ENCODE measurements around the gene SCRT2.

SCRT2 gene

DNA sequence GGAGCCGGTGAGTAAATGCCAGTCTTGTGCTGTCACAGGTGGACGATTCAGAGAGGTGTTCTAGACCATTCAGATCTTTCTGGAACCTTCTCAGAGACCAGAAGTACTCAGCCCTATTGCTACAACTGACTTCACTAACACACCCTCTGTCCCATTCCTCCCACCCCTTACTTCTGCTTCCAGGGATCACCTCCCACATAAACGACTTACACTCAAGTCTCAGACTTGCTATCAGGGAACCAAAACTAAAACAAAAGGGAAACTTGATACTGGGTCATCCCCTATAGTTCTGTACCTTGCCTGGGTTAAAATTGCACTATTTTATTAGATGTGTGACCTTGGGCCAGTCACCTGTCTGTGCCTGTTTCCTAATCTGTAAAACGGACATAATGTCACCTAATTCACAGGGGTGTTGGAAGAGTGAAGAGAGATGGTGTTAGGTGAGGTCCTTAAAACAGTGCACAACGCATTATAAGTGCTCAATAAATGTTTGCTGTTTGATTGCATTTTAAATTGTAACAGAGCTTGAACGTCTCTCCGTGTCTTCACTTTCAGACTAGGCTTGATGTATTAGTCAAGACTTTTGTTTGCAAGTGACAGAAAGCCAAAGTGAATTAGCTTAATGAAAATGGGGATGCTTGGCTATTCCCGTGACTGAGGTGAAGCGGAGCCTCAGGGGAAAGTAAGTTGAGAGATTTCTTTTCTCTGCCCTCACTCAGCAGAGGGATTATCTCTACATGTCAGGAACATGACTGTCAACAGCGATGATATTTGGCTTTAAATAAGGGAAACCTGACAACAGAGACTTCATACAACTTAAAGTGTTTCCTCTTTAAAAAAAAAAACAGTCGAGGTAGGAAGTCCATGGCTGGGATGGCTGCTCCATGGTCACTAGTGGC lies 19.6 kb downstream of the SCRT2 start:
- DNase-seq (ENCODE audit: extremely low read depth, low read depth) = no peak
- TF ChIP-seq, protein P1, sequence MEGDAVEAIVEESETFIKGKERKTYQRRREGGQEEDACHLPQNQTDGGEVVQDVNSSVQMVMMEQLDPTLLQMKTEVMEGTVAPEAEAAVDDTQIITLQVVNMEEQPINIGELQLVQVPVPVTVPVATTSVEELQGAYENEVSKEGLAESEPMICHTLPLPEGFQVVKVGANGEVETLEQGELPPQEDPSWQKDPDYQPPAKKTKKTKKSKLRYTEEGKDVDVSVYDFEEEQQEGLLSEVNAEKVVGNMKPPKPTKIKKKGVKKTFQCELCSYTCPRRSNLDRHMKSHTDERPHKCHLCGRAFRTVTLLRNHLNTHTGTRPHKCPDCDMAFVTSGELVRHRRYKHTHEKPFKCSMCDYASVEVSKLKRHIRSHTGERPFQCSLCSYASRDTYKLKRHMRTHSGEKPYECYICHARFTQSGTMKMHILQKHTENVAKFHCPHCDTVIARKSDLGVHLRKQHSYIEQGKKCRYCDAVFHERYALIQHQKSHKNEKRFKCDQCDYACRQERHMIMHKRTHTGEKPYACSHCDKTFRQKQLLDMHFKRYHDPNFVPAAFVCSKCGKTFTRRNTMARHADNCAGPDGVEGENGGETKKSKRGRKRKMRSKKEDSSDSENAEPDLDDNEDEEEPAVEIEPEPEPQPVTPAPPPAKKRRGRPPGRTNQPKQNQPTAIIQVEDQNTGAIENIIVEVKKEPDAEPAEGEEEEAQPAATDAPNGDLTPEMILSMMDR (IDR thresholded peaks at IDR 0.05; ENCODE audit: low read depth, low read length) = no peak

DNA sequence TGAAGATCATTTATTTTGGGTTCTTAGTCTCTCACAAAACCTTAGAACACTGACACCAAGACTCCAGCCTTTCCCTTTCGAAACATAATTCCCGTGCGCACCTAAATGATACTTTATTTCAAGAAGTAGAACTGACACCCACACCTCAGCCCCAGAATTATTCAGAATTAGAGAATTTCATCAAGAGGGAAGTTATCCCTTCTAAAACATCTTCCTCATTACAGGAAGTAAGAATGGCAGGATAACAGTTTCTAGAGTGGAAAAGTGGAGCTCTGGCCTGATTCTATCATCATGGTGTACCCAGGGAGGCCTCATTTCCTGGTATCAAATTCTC lies 21.2 kb downstream of the SCRT2 start:
- no peak for DNase-seq (ENCODE audit: extremely low read depth, low read depth)
- TF ChIP-seq, protein P1 (IDR thresholded peaks at IDR 0.05; ENCODE audit: low read depth, low read length) = no peak

DNA sequence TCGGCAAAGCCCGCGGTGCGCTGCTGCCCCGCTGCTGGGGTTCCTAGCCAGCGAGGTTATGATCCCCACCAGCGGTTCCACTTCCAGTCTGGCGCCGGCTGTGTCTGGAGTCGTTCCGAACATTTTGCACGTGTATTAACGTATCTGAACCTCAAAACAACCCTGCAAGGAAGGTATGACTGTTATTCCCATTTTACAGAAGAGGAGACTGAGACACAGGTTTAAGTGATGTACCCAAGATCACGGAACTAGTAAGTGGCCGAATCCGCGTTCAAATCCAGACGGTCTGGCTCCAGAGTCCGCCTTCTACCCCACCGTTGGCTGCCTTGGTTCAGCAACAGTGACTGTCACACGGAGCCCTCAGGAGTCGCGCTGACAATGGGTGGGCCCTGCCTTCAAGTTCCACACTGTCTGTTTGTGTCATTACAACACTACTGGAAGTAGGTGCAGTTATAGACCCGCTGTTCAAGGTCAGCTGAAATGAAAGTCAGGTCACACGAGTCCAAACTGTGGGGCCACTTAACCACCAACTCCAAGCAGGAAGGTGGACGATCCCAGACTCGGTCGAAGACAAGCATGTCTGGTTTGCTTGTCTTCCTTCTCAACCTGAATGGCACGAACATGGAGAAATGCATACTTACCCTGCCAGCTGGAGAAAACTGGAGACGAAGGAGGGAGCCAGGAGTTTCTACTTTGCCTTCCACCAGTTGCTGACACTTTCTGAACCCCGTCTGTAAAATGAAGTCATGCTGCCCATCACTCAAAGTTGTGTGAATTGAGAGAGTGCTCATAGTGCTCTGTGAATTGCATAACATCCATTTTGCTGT lies 21.8 kb downstream of the SCRT2 start:
- TF ChIP-seq, protein P1 (IDR thresholded peaks at IDR 0.05; ENCODE audit: low read depth, low read length) = no peak
- DNase-seq (ENCODE audit: extremely low read depth, low read depth) = no peak

DNA sequence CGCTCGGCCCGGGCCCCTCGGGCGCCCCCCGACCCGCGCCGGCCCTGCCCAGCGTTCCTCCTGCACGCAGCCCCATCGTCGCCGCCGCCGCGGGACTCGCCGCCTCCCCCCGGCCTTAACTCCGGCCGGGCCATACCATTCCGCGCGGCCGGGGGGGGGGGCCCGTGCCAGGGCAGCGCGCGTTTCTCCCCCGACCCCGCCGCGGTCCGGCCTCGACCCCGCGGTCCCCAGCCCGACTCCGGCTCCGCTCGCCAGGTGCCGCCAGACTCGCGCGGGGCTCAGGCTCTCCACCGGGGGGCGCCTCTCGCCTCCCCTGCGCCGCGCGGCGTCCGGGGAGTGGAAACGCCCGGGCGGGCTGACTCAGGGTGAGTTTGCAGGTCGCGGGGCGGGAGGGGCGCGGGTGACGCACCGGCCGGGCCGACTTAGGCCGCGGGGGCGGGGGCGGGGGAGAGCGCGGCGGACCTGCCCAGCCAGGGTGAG lies 22.5 kb downstream of the SCRT2 start, which contains the start of gene SRXN1:
Gene SRXN1, minus strand, starts transcription at position 91 of the 480 bp plus-strand sequence. Its CDS starts 15 bp downstream, at position 76.
- DNase-seq (ENCODE audit: extremely low read depth, low read depth) = peak; percentile 86
- TF ChIP-seq, protein P1 (IDR thresholded peaks at IDR 0.05; ENCODE audit: low read depth, low read length) = peak; percentile 29

DNA sequence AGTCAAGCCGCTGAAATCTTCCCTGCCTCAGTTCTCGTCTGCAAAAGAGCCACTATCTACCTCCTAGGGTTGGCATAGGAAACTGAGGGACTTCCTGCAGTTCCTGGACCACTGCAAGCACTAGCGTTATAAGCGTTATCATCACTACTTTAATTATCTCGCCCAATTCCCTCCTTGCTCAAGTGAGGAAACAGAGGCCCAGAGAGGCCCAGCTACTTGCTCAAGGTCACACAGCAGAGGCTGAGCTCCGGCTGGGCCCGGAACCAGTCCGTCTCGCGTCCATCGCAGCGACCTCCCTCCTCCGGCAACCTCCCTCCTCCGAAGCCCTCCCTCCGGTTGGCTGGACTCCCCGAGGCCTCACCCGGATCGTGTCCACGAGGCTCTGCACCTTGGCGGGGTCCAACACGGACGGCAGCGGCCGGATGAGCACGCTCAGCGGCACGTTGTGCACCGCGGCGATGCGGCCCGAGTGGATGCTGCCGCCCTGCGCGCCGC lies 22.9 kb downstream of the SCRT2 start:
- no peak for DNase-seq (ENCODE audit: extremely low read depth, low read depth)
- TF ChIP-seq, protein P1 (IDR thresholded peaks at IDR 0.05; ENCODE audit: low read depth, low read length) = no peak

DNA sequence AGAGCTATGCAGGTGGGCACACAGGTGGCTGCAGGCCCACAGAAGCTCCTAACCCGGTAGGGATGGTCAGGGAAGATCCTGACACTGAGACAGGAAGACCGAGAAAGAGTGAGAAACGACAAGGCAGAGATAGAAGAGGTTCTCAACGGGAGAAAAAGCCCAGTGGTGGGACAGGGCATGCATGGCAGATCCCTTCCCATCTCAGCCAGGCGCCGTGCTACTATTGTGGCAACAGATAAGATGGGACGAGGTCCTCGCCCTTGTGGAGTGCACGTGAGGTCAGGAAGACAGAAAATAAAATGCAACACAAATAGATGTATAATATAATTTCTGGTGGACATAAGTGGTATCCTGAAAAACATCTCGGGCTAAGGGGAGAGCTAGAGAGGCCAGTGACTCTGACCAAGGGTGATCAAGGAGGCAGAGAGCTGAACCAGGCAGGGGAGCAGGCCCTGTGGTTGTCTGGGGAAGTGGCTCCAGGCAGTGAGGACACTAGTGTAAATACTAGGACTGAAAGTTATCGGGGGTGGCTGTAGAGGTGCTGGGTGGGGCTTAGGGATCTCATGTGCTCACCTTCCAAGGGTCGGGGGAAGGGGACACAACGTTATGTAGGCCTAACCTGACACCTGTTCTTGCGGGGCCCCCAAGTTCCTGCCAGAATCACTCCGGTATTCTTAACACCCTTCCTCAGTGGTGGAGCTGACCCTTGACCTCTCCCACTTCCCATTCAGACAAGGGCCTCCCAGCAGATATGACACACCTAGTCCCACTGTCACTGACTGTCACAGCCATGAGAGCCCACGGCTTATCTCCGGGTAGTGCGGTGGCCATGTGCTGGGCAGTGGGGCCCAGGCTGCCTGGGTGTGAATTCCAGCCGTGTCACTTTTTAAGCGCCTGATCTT lies 23.6 kb downstream of the SCRT2 start:
- TF ChIP-seq, protein P1 (IDR thresholded peaks at IDR 0.05; ENCODE audit: low read depth, low read length) = no peak
- no peak for DNase-seq (ENCODE audit: extremely low read depth, low read depth)

Measured in AG09319 (cell line).